Endothelial cell (in vitro differentiated cells): ENCODE data around the gene APBA2. TPM values are rescaled to one million over a fixed set of nuclear protein-coding genes. Genes with fewer than 3 reads are reported as not detected.

Experiments
- DNase-seq: peaks from one replicate; pipeline ENCODE4 v3.0.0; 2021; ENCODE audit warnings: low spot score
- H3K27ac Mint-ChIP-seq: one replicate; pipeline ENCODE4 v1.8.0; 2021; ENCODE audit warnings: mixed read lengths, inconsistent platforms; ENCODE audit not compliant: unreplicated experiment
- H3K27me3 Mint-ChIP-seq: one replicate; pipeline ENCODE4 v1.8.0; 2021; ENCODE audit warnings: mild to moderate bottlenecking, moderate library complexity, mixed read lengths, inconsistent platforms; ENCODE audit not compliant: unreplicated experiment
- H3K36me3 Mint-ChIP-seq: one replicate; pipeline ENCODE4 v1.8.0; 2021; ENCODE audit warnings: mild to moderate bottlenecking, low read depth, mixed read lengths, inconsistent platforms; ENCODE audit not compliant: unreplicated experiment
- H3K4me1 Mint-ChIP-seq: one replicate; pipeline ENCODE4 v1.8.0; 2021; ENCODE audit warnings: mild to moderate bottlenecking, mixed read lengths, inconsistent platforms; ENCODE audit not compliant: unreplicated experiment
- H3K4me3 Mint-ChIP-seq: one replicate; pipeline ENCODE4 v1.8.0; 2021; ENCODE audit warnings: mild to moderate bottlenecking, mixed read lengths, inconsistent platforms; ENCODE audit not compliant: unreplicated experiment
- H3K9me3 Mint-ChIP-seq: one replicate; pipeline ENCODE4 v1.8.0; 2021; ENCODE audit warnings: mixed read lengths, inconsistent platforms; ENCODE audit not compliant: unreplicated experiment
- total RNA-seq: library from RNA; stranded (reverse); fragmentation: NEBNext Ultra II Directional; extraction: Animal tissue kit (Norgen Biotek cat#: 25700); gene quantifications from one replicate; pipeline ENCODE4 v1.2.1, GENCODE V29; 2021; ENCODE audit not compliant: unreplicated experiment
- TF ChIP-seq, protein P1 (sequence below): fragments of 200-600 bp; sonication (generic); IDR thresholded peaks from one replicate; pipeline ENCODE4 v1.5.0; 2021; ENCODE audit warnings: antibody characterized with exemption; ENCODE audit not compliant: unreplicated experiment

Gene APBA2
- total RNA-seq, 1 donor from 2014 or later, result 33.1 TPM

DNA sequence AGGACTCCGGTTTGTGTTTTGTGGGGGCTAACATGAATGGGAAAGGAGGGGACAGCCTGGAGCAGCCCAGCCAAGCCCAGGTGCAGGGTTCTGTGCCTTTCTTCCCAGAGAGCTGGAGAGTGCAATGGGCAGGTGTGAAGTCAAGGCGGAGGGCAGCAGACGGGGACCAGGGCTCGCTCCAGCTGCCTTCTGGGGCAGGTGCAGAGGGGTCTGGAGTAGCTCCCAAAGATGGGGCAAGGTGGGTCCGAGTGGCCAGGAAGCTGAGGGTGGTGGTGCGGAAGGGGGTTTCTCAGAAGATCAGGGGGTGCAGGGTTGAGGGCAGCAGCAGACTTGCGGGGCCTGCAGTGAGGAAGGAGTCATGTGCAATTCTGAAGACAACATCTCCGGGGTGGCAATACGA, 225.0 kb downstream of the APBA2 start:
- H3K4me3 Mint-ChIP-seq, result no peak overlapping the region
- DNase-seq, result no peak
- TF ChIP-seq, protein P1, sequence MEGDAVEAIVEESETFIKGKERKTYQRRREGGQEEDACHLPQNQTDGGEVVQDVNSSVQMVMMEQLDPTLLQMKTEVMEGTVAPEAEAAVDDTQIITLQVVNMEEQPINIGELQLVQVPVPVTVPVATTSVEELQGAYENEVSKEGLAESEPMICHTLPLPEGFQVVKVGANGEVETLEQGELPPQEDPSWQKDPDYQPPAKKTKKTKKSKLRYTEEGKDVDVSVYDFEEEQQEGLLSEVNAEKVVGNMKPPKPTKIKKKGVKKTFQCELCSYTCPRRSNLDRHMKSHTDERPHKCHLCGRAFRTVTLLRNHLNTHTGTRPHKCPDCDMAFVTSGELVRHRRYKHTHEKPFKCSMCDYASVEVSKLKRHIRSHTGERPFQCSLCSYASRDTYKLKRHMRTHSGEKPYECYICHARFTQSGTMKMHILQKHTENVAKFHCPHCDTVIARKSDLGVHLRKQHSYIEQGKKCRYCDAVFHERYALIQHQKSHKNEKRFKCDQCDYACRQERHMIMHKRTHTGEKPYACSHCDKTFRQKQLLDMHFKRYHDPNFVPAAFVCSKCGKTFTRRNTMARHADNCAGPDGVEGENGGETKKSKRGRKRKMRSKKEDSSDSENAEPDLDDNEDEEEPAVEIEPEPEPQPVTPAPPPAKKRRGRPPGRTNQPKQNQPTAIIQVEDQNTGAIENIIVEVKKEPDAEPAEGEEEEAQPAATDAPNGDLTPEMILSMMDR, result no peak
- H3K27ac Mint-ChIP-seq, result peak overlapping the region; percentile 18
- H3K9me3 Mint-ChIP-seq, result no peaks in the 10 kb centered on the region
- H3K36me3 Mint-ChIP-seq, result peaks cover 16% of the 10 kb centered on the region
- H3K4me1 Mint-ChIP-seq, result peaks cover 11% of the 10 kb centered on the region
- H3K27me3 Mint-ChIP-seq, result peaks cover 19% of the 10 kb centered on the region

DNA sequence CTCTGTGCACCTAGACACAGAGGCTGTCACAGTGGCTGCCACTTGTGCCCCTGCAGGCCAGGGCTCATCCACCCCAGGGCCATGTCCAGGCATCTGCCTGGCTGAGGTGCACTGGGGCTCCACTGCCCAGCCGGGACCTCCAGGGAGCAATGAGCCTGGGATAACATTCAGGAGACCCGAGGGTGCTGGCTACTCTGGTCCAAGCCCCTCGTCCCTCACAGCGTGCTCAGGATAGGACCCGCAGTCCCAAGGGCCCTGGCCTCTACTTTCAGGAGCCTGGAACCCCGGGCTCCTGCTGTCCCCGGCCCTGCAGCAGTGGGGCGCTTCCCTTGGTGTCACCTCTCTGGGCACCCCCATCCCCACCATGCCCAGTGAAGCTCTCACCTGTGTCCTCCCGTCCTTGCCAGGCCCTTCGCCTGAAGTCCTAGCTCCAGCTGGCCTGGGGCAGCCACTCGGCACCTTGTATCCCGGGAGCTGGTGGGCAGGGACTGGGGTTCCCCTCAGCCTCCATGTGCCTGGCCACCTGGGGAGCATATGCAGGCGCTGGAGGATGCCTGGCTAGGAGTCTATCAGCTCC, 226.0 kb downstream of the APBA2 start:
- H3K27ac Mint-ChIP-seq, result no peak overlapping the region
- peaks cover 11% of the 10 kb centered on the region for H3K4me1 Mint-ChIP-seq
- peaks cover 22% of the 10 kb centered on the region for H3K27me3 Mint-ChIP-seq
- no peak overlapping the region for H3K4me3 Mint-ChIP-seq
- TF ChIP-seq, protein P1, result no peak
- no peak for DNase-seq
- H3K36me3 Mint-ChIP-seq, result peaks cover 12% of the 10 kb centered on the region
- H3K9me3 Mint-ChIP-seq, result no peaks in the 10 kb centered on the region

DNA sequence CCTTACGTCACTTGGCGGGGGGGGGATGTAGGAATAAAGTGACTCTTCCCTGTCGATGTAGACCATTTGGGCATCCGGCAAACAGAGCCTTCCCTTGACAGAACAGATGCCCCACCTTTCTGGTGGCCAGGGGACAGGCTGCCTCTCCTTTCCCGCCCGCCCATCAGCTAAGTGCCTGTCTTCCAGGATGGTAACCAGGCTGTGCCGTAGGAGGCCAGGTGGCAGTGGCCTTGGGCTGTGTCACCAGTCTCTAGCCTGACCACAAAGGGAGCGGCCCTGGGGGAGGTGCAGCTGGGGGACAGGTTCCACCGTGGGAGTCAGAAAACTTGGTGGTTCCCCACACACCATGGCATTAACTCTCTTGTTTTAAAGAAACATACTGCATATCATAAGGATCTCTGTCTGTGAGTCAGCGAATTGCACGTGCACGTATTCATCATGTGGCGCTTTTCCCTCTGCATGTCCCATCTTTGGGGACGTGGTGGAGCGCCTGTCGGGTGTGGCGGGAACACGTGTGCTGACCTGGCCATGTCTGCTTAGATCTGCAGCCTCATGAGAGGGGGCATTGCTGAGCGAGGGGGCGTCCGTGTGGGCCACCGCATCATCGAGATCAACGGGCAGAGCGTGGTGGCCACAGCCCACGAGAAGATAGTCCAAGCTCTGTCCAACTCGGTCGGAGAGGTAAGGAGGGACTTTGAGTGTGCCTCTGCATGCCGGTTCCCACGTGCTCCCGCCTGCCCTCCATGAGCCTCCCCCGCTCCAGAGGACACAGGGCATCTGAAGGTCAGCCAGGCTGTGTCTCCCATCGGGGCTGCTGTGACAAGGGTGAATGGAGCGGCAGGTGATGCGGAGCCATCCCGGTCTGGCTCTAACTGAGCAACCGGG, 227.8 kb downstream of the APBA2 start:
- Mint-ChIP-seq H3K4me1 (peaks cover 11% of the 10 kb centered on the region), H3K4me3 (peak overlapping the region; percentile 57), H3K36me3 (peaks cover 12% of the 10 kb centered on the region), H3K27ac (peak overlapping the region; percentile 38), H3K9me3 (no peaks in the 10 kb centered on the region), H3K27me3 (peaks cover 22% of the 10 kb centered on the region)
- no peak for DNase-seq
- TF ChIP-seq, protein P1, result no peak

DNA sequence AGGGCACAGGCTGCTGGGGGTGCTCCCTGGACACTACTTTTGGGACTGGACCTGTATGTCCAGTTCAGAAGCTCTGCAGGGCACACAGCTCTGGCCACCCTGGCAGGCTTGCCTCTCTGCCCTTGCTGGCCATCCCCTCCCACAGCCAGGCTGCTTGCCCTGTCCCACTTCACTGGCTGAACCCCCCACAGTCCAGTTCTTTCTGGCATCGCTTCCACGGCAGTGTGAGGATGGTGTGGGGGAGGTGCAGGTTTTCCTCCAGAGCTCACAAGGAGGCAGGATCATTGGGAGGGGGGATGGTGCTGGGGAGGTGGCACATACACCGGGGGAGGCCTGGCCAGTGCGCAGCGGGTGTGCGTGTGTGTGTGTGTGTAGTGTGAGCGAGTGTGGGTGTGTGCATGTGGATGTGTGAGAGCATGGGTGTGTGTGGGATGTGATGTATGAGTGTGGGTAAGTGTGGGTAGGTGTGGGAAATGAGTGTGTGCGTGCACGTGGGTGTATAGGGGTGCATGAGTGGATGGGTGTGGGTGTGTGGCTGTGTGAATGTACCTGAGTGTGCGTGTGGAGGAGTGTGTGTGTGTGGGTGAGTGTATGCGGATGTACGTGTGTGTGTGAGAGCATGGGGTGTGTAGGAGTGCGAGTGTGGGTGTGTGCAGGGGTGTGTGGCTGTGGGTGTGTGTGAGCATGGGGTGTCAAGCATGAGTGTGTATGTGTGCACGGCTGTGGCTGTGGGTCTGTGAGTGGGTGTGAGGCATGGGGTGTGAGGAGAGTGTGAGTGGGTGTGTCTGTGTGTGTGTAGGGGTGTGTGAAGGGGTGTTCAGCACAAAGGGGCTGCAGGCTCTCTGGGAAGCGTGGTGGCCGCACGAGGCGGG, 228.7 kb downstream of the APBA2 start:
- Mint-ChIP-seq H3K36me3 (peaks cover 12% of the 10 kb centered on the region), H3K4me1 (peaks cover 11% of the 10 kb centered on the region), H3K9me3 (no peaks in the 10 kb centered on the region), H3K27ac (peak overlapping the region; percentile 87), H3K4me3 (peak overlapping the region; percentile 66), H3K27me3 (peaks cover 22% of the 10 kb centered on the region)
- no peak for DNase-seq
- TF ChIP-seq, protein P1, result no peak
